ENCODE results near the gene ADIPOQ. TPM values are rescaled to one million over a fixed set of nuclear protein-coding genes. Genes with fewer than 3 reads are reported as not detected.
A peak's percentile ranks its signal among the peaks of the same experiment; 100 is the strongest.
"Not testable (repeated sequence)": the region's sequence is repeated elsewhere in the genome, so short reads cannot be mapped to it uniquely, and the experiment has no call there.

The ADIPOQ gene
- total RNA-seq, 2 experiments from 2014 or later, result not detected

- Mint-ChIP-seq H3K27me3 (ENCODE audit: low read depth) (peaks cover 39% of the 10 kb centered on the region), H3K9me3 (no peaks in the 10 kb centered on the region), H3K4me3 (peak overlapping the region; percentile 23), H3K27ac (no peak overlapping the region), H3K36me3 (ENCODE audit: low read depth) (peaks cover 7% of the 10 kb centered on the region), H3K4me1 (ENCODE audit: low read depth) (peaks cover 28% of the 10 kb centered on the region)
- peak; percentile 8 for DNase-seq
- CTCF ChIA-PET, result interaction anchor here (1.0 to 1.6 kb wide), 2 partner anchors 21 to 311 kb away, joined by 3 to 5 read pairs; partner anchors contain the start of gene RPL39L
- intact Hi-C loops (cut with micrococcal nuclease), result loop anchor here (5.0 to 10.0 kb wide), 4 partner anchors 256 to 1006 kb away; partner anchors contain the start of genes DNAJB11 and ETV5
Observed at GRCh38 chr3:186828340-186828739, 14.2 kb upstream of the ADIPOQ start.

GRCh38 chr3:186831798-186832197 lies 10.7 kb upstream of the ADIPOQ start:
- CTCF ChIA-PET, result no interaction called here
- H3K27me3 Mint-ChIP-seq (ENCODE audit: low read depth), result peaks cover 27% of the 10 kb centered on the region
- H3K9me3 Mint-ChIP-seq, result no peaks in the 10 kb centered on the region
- H3K4me3 Mint-ChIP-seq, result no peak overlapping the region
- no peak for DNase-seq
- intact Hi-C loops (cut with micrococcal nuclease), result no loop called here
- H3K4me1 Mint-ChIP-seq (ENCODE audit: low read depth), result peaks cover 5% of the 10 kb centered on the region
- no peaks in the 10 kb centered on the region for H3K36me3 Mint-ChIP-seq (ENCODE audit: low read depth)
- H3K27ac Mint-ChIP-seq, result no peak overlapping the region

GRCh38 chr3:186832276-186832675 lies 10.2 kb upstream of the ADIPOQ start:
- DNase-seq, result no peak
- no peak overlapping the region for H3K27ac Mint-ChIP-seq
- CTCF ChIA-PET, result interaction anchor here (1.5 kb wide), 1 partner anchor 17 kb away, joined by 3 read pairs; no protein-coding TSS in a partner anchor
- no peaks in the 10 kb centered on the region for H3K36me3 Mint-ChIP-seq (ENCODE audit: low read depth)
- H3K27me3 Mint-ChIP-seq (ENCODE audit: low read depth), result peaks cover 27% of the 10 kb centered on the region
- H3K4me1 Mint-ChIP-seq (ENCODE audit: low read depth), result peaks cover 5% of the 10 kb centered on the region
- H3K9me3 Mint-ChIP-seq, result no peaks in the 10 kb centered on the region
- no peak overlapping the region for H3K4me3 Mint-ChIP-seq
- intact Hi-C loops (cut with micrococcal nuclease), result no loop called here

DNA sequence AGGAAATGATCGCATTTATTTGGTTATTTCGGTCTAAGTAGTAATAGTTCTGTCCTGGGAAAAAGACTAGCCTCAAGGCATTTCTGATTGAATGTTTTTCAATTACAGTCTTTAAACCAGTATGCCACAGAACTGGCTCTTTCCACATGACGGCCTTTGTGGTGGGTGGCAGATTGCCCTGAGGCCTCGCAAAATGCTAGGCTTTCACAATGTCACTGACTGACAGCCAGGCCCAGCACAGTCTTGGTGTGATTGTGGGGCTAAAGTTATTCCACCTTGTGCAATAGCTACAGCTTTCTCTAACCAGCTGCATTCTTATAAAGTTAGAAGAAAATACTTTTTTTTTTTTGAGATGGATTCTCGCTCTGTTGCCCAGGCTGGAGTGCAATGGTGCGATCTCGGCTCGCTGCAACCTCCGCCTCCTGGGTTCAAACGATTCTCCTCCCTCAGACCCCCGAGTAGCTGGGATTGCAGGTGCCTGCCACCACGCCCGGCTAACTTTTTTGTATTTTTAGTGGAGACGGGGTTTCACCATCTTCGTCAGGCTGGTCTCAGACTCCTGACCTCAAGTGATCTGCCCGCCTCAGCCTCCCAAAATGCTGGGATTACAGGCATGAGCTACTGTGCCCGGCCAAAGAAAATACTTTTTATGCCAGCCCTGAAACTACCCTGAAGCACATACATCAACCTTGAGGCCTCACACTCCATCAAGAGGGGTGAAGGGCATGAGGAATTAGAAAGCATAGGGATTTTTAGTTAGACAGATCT lies 2.5 kb upstream of the ADIPOQ start:
- no peaks in the 10 kb centered on the region for H3K36me3 Mint-ChIP-seq (ENCODE audit: low read depth)
- CTCF ChIA-PET, result interaction anchor here (0.7 kb wide), 1 partner anchor 325 kb away, joined by 7 read pairs; no protein-coding TSS in a partner anchor
- DNase-seq, result no peak
- no peaks in the 10 kb centered on the region for H3K4me1 Mint-ChIP-seq (ENCODE audit: low read depth)
- H3K9me3 Mint-ChIP-seq, result no peaks in the 10 kb centered on the region
- peaks cover 3% of the 10 kb centered on the region for H3K27me3 Mint-ChIP-seq (ENCODE audit: low read depth)
- no peak overlapping the region for H3K27ac Mint-ChIP-seq
- intact Hi-C loops (cut with micrococcal nuclease), result no loop called here
- H3K4me3 Mint-ChIP-seq, result no peak overlapping the region

- intact Hi-C loops (cut with micrococcal nuclease), result no loop called here
- CTCF ChIA-PET, result interaction anchor here (1.4 kb wide), 1 partner anchor 272 kb away, joined by 3 read pairs; no protein-coding TSS in a partner anchor
- no peak for DNase-seq
Observed at GRCh38 chr3:186841620-186842019, 890 bp upstream of the ADIPOQ start.

GRCh38 chr3:186843039-186843432 lies 526 bp downstream of the ADIPOQ start:
- Mint-ChIP-seq H3K9me3 (no peaks in the 10 kb centered on the region), H3K27ac (no peak overlapping the region), H3K27me3 (ENCODE audit: low read depth) (peaks cover 3% of the 10 kb centered on the region), H3K4me1 (ENCODE audit: low read depth) (no peaks in the 10 kb centered on the region), H3K36me3 (ENCODE audit: low read depth) (no peaks in the 10 kb centered on the region), H3K4me3 (no peak overlapping the region)
- DNase-seq, result no peak
- CTCF ChIA-PET, result interaction anchor here (0.8 kb wide), 1 partner anchor 22 kb away, joined by 3 read pairs; no protein-coding TSS in a partner anchor
- intact Hi-C loops (cut with micrococcal nuclease), result no loop called here

More at GRCh38 chr3:186841620-186842019, 890 bp upstream of the ADIPOQ start:
- no peaks in the 10 kb centered on the region for H3K9me3 Mint-ChIP-seq
- H3K4me1 Mint-ChIP-seq (ENCODE audit: low read depth), result no peaks in the 10 kb centered on the region
- H3K27me3 Mint-ChIP-seq (ENCODE audit: low read depth), result peaks cover 3% of the 10 kb centered on the region
- H3K4me3 Mint-ChIP-seq, result no peak overlapping the region
- no peaks in the 10 kb centered on the region for H3K36me3 Mint-ChIP-seq (ENCODE audit: low read depth)
- H3K27ac Mint-ChIP-seq, result no peak overlapping the region

DNA sequence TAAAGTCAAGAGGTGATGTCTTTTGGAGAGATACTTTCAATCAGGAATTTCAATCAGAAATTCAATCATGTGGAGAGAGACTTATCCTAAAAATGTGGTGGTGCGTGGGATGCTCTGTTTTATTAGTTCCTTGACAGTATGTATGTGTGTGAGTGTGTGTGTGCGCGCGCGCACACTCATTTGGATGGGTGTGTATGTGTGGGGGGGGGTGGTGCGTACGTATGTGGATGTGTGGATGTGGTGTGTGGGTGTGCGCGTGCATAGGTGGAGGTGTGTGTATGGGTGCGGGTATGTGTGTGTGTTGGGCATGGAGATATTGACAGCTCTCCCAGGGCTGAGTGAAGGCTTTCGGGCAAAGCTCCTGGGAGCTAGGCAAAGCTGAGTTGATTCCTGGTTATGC lies 2.4 kb downstream of the ADIPOQ start:
- H3K9me3 Mint-ChIP-seq, result no peaks in the 10 kb centered on the region
- peaks cover 3% of the 10 kb centered on the region for H3K4me1 Mint-ChIP-seq (ENCODE audit: low read depth)
- DNase-seq, result no peak
- intact Hi-C loops (cut with micrococcal nuclease), result loop anchor here (5.0 kb wide), 1 partner anchor 472 kb away; no protein-coding TSS in a partner anchor
- no peak overlapping the region for H3K27ac Mint-ChIP-seq
- H3K36me3 Mint-ChIP-seq (ENCODE audit: low read depth), result no peaks in the 10 kb centered on the region
- H3K4me3 Mint-ChIP-seq, result no peak overlapping the region
- CTCF ChIA-PET, result interaction anchor here (0.6 to 0.8 kb wide), 2 partner anchors 268 to 1064 kb away, joined by 3 read pairs; no protein-coding TSS in a partner anchor
- H3K27me3 Mint-ChIP-seq (ENCODE audit: low read depth), result peaks cover 3% of the 10 kb centered on the region

DNA sequence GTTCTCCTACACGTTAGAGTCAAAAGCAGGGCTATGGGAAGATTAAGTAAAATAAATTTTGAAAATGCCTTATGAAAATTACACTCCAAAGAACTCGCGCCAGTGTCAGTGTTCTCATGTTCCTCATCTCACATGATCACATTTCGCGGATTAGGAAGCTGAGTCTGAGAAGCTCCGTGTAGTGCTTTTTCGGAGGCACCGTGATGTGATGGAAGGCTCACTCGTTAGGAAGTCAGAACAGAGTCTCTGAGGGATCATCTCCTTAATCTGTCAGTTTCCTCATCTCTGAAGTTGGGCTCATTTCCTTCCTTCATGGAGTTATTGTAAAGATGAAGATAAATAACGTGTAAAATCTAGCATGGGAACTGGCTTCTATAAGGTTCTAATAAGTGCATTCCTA lies 3.2 kb downstream of the ADIPOQ start:
- CTCF ChIA-PET, result interaction anchor here (0.6 to 1.1 kb wide), 4 partner anchors 22 to 267 kb away, joined by 3 to 4 read pairs (median 3); no protein-coding TSS in a partner anchor
- no peak for DNase-seq
- Mint-ChIP-seq H3K36me3 (ENCODE audit: low read depth) (no peaks in the 10 kb centered on the region), H3K27me3 (ENCODE audit: low read depth) (peaks cover 3% of the 10 kb centered on the region), H3K4me3 (no peak overlapping the region), H3K9me3 (no peaks in the 10 kb centered on the region), H3K27ac (no peak overlapping the region), H3K4me1 (ENCODE audit: low read depth) (peaks cover 3% of the 10 kb centered on the region)
- intact Hi-C loops (cut with micrococcal nuclease), result loop anchor here (5.0 kb wide), 1 partner anchor 472 kb away; no protein-coding TSS in a partner anchor

GRCh38 chr3:186847437-186847836 lies 4.9 kb downstream of the ADIPOQ start:
- H3K4me1 Mint-ChIP-seq (ENCODE audit: low read depth), result peaks cover 12% of the 10 kb centered on the region
- no peaks in the 10 kb centered on the region for H3K36me3 Mint-ChIP-seq (ENCODE audit: low read depth)
- CTCF ChIA-PET, result interaction anchor here (0.6 to 2.6 kb wide), 13 partner anchors 13 to 321 kb away, joined by 3 to 11 read pairs (median 4); partner anchors contain the start of gene RPL39L
- DNase-seq, result no peak
- H3K9me3 Mint-ChIP-seq, result no peaks in the 10 kb centered on the region
- peaks cover 3% of the 10 kb centered on the region for H3K27me3 Mint-ChIP-seq (ENCODE audit: low read depth)
- no peak overlapping the region for H3K4me3 Mint-ChIP-seq
- no peak overlapping the region for H3K27ac Mint-ChIP-seq
- intact Hi-C loops (cut with micrococcal nuclease), result loop anchor here (5.0 kb wide), 1 partner anchor 470 kb away; no protein-coding TSS in a partner anchor

- H3K27ac Mint-ChIP-seq, result no peak overlapping the region
- H3K4me1 Mint-ChIP-seq (ENCODE audit: low read depth), result peaks cover 12% of the 10 kb centered on the region
- CTCF ChIA-PET, result interaction anchor here (0.7 to 3.6 kb wide), 47 partner anchors 11 to 467 kb away, joined by 3 to 71 read pairs (median 5); partner anchors contain the start of genes RPL39L and ST6GAL1
- H3K9me3 Mint-ChIP-seq, result no peaks in the 10 kb centered on the region
- H3K27me3 Mint-ChIP-seq (ENCODE audit: low read depth), result peaks cover 3% of the 10 kb centered on the region
- DNase-seq, result peak; percentile 45
- H3K4me3 Mint-ChIP-seq, result no peak overlapping the region
- intact Hi-C loops (cut with micrococcal nuclease), result loop anchor here (1.0 to 5.0 kb wide), 8 partner anchors 34 to 468 kb away; no protein-coding TSS in a partner anchor
- no peaks in the 10 kb centered on the region for H3K36me3 Mint-ChIP-seq (ENCODE audit: low read depth)
Observed at GRCh38 chr3:186849374-186849975, 7.0 kb downstream of the ADIPOQ start.

DNA sequence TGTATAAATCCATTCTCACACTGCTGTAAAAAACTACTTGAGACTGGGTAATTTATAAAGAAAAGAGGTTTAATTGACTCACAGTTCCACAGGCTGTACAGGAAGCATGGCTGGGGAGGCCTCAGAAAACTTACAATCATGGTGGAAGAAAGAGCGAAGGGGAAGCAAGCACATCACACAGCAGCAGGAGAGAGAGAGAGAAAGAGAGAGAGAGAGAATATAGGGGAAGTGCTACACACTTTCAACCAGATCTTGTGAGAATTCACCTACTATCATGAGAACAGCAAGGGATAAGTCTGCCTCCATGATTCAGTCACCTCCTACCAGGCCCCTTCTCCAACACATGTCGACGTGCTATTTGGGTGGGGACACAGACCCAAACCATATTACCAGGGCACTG lies 9.3 kb downstream of the ADIPOQ start:
- CTCF ChIA-PET, result interaction anchor here (0.7 to 3.6 kb wide), 5 partner anchors 21 to 313 kb away, joined by 3 to 20 read pairs (median 4); partner anchors contain the start of gene ST6GAL1
- intact Hi-C loops (cut with micrococcal nuclease); H3K27ac Mint-ChIP-seq; H3K27me3 Mint-ChIP-seq (ENCODE audit: low read depth); H3K9me3 Mint-ChIP-seq; DNase-seq; H3K4me3 Mint-ChIP-seq; H3K36me3 Mint-ChIP-seq (ENCODE audit: low read depth): not testable (repeated sequence)
- peaks cover 12% of the 10 kb centered on the region for H3K4me1 Mint-ChIP-seq (ENCODE audit: low read depth)

DNA sequence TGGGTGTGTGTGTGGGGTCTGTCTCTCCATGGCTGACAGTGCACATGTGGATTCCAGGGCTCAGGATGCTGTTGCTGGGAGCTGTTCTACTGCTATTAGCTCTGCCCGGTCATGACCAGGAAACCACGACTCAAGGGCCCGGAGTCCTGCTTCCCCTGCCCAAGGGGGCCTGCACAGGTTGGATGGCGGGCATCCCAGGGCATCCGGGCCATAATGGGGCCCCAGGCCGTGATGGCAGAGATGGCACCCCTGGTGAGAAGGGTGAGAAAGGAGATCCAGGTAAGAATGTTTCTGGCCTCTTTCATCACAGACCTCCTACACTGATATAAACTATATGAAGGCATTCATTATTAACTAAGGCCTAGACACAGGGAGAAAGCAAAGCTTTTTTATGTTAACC lies 10.5 kb downstream of the ADIPOQ start:
- Mint-ChIP-seq H3K4me1 (ENCODE audit: low read depth) (peaks cover 12% of the 10 kb centered on the region), H3K27me3 (ENCODE audit: low read depth) (no peaks in the 10 kb centered on the region), H3K4me3 (no peak overlapping the region), H3K27ac (no peak overlapping the region), H3K9me3 (no peaks in the 10 kb centered on the region), H3K36me3 (ENCODE audit: low read depth) (no peaks in the 10 kb centered on the region)
- DNase-seq, result no peak
- CTCF ChIA-PET, result interaction anchor here (0.6 to 1.5 kb wide), 6 partner anchors 76 to 313 kb away, joined by 3 to 8 read pairs (median 4); partner anchors contain the start of gene ST6GAL1
- intact Hi-C loops (cut with micrococcal nuclease), result no loop called here
